C4-2B (cell line): Measurements from ENCODE around the gene BTBD9.

ENCODE experiments used
- H3K27ac ChIP-seq: fragments of 450-650 bp; 2 replicates; pipeline ENCODE4 v1.5.1; 2017
- CTCF ChIP-seq: fragments of 450-650 bp; conservative IDR thresholded peaks from 2 replicates; pipeline ENCODE4 v1.5.1; 2017; ENCODE audit warnings: mild to moderate bottlenecking
- ZFX ChIP-seq: fragments of 450-650 bp; IDR thresholded peaks from 2 replicates; pipeline ENCODE4 v1.6.1; 2017

The BTBD9 gene

GRCh38 chr6:38505826-38506225 lies 133.9 kb downstream of the BTBD9 start:
- no peak for TF ChIP-seq CTCF
- TF ChIP-seq ZFX = no peak

GRCh38 chr6:38504996-38505395 lies 134.7 kb downstream of the BTBD9 start:
- H3K27ac ChIP-seq = no peak overlapping the region

More at GRCh38 chr6:38505826-38506225, 133.9 kb downstream of the BTBD9 start:
- H3K27ac ChIP-seq = no peak overlapping the region

GRCh38 chr6:38503960-38504682 lies 135.6 kb downstream of the BTBD9 start:
- TF ChIP-seq ZFX = no peak
- no peak for TF ChIP-seq CTCF
- H3K27ac ChIP-seq = no peak overlapping the region

More at GRCh38 chr6:38504996-38505395, 134.7 kb downstream of the BTBD9 start:
- TF ChIP-seq CTCF (no peak), ZFX (no peak)

GRCh38 chr6:38503032-38503773 lies 136.5 kb downstream of the BTBD9 start:
- no peak for TF ChIP-seq ZFX
- TF ChIP-seq CTCF = no peak
- no peak overlapping the region for H3K27ac ChIP-seq

DNA sequence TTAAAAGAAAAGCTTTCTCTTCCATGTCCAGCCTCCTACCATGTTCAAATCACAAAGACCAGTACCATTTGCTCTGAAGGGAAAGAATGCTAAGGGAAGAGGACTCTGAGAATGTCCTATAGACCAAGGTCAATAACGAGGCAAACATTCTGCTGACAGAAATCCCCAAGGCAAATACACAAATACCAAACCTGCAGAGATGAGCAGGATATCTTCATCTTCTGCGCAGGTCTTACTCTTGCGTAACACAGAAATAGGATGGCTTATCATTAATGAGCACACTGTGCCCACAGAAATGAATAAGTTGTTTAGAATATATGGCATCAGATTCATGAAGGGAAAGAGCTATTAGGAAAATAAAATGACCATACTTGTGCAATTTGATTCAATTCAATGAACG lies 137.3 kb downstream of the BTBD9 start:
- TF ChIP-seq ZFX (no peak), CTCF (no peak)
- no peak overlapping the region for H3K27ac ChIP-seq

DNA sequence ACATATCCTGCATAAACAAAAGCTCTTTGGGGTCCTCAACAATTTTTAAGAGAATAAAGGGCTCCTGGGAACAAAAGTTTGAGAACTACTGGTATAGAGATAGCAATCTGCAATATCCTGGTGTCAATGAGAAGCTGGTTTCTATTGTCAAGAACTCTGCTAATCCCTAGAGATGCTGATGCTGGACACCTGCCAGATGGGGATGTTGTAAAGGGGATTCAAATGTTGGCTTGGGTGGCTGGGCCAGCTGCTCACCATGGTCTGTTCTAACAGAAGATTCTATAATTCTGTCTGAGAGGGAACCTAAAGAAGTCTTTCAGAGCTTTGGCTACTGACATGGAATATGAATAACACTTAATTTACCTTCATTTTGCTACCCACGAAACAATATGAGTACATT lies 137.8 kb downstream of the BTBD9 start:
- TF ChIP-seq CTCF = no peak
- no peak overlapping the region for H3K27ac ChIP-seq

GRCh38 chr6:38499529-38500096 lies 140.1 kb downstream of the BTBD9 start:
- TF ChIP-seq ZFX = no peak
- TF ChIP-seq CTCF = no peak
- no peak overlapping the region for H3K27ac ChIP-seq
